Sigmoid colon (tissue), 4 donors: ENCODE results near the gene AP1M2.
A peak's percentile ranks its signal among the peaks of the same experiment; 100 is the strongest.

Experiments used
- EP300 ChIP-seq, 4 donors: sonication (generic); formaldehyde crosslinking; IDR thresholded peaks; one replicate each; pipeline ENCODE4 v1.6.1; 2017; ENCODE audit warnings: antibody characterized with exemption in 4 of 4
- POLR2A ChIP-seq, 2 donors: fragments of 450-650 bp; IDR thresholded peaks; one replicate each; pipeline ENCODE4 v1.6.1; 2016; ENCODE audit warnings: antibody characterized with exemption in 2 of 2, mild to moderate bottlenecking in 2 of 2, moderate library complexity in 2 of 2
- POLR2AphosphoS5 ChIP-seq, 4 donors: sonication (generic); formaldehyde crosslinking; IDR thresholded peaks; one replicate each; pipeline ENCODE4 v1.6.1; 2017; ENCODE audit warnings: antibody characterized with exemption in 4 of 4
- TF ChIP-seq, protein P1 (sequence below), 4 experiments: fragments of 450-650 bp in 3 of 4; fragments of 200-600 bp in 1 of 4; IDR thresholded peaks; one replicate each; pipeline ENCODE4 v1.5.1; 2016 to 2019; ENCODE audit warnings: antibody characterized with exemption in 4 of 4, mild to moderate bottlenecking in 3 of 4, moderate library complexity in 2 of 4

DNA sequence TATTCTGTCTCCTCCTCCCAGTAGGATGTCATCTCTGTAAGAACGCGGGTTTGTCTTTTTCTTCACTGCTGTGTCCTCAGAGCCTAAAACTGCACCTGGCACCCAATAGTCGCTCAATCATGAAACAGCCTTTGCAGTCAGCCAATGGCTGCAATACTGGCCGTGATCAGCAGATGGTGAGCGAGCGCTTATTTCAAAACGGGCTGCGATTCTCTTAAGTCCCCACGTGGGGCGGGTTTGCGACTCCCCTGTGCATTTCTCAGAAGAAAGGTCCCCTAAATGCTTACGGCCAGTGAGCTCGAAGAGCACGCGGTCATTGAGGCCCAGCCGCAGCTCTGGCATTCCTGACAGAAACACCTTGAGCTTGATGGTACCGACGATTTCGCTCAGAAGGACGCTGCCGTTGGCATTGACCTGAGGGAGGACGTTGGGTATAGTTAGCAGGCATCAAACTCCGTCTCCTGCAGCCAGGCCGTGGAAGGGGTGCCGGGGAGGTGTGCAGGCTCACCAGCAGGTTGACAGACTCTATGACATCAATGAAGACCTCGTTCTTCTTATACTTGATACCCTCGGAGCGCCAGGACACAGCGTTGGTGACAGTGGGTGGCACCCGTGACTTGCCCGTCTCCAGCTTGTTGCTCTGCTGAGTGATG is 6.0 kb downstream of the AP1M2 start:
- TF ChIP-seq, protein P1, sequence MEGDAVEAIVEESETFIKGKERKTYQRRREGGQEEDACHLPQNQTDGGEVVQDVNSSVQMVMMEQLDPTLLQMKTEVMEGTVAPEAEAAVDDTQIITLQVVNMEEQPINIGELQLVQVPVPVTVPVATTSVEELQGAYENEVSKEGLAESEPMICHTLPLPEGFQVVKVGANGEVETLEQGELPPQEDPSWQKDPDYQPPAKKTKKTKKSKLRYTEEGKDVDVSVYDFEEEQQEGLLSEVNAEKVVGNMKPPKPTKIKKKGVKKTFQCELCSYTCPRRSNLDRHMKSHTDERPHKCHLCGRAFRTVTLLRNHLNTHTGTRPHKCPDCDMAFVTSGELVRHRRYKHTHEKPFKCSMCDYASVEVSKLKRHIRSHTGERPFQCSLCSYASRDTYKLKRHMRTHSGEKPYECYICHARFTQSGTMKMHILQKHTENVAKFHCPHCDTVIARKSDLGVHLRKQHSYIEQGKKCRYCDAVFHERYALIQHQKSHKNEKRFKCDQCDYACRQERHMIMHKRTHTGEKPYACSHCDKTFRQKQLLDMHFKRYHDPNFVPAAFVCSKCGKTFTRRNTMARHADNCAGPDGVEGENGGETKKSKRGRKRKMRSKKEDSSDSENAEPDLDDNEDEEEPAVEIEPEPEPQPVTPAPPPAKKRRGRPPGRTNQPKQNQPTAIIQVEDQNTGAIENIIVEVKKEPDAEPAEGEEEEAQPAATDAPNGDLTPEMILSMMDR (IDR thresholded peaks at IDR 0.05), result peak; percentile 95 to 99 (median 99)
- TF ChIP-seq POLR2AphosphoS5 (IDR thresholded peaks at IDR 0.05), result no peak
- TF ChIP-seq POLR2A (IDR thresholded peaks at IDR 0.05), result no peak
- no peak for TF ChIP-seq EP300 (IDR thresholded peaks at IDR 0.05)
